H1 (cell line): Measurements from ENCODE around the gene NT5C3B.

ENCODE experiments used
- POLR2A ChIP-seq, 2 experiments: IDR thresholded peaks; 1 replicate in 1 of 2; 2 replicates in 1 of 2; pipeline ENCODE4 v1.6.1; 2011; ENCODE audit warnings: low read depth in 2 of 2, low read length in 2 of 2, mild to moderate bottlenecking in 2 of 2; ENCODE audit errors: control extremely low read depth in 1 of 2
- TF ChIP-seq, protein P1 (sequence below), 3 experiments: IDR thresholded peaks; 1 replicate in 2 of 3; 2 replicates in 1 of 3; pipeline versions ENCODE4 v1.5.1 to v1.6.1; 2011; ENCODE audit warnings: low read length in 3 of 3, mild to moderate bottlenecking in 3 of 3, inconsistent platforms in 2 of 3, low read depth in 1 of 3, moderate library complexity in 1 of 3; ENCODE audit not compliant: insufficient read depth in 1 of 3; ENCODE audit errors: control extremely low read depth in 1 of 3

DNA sequence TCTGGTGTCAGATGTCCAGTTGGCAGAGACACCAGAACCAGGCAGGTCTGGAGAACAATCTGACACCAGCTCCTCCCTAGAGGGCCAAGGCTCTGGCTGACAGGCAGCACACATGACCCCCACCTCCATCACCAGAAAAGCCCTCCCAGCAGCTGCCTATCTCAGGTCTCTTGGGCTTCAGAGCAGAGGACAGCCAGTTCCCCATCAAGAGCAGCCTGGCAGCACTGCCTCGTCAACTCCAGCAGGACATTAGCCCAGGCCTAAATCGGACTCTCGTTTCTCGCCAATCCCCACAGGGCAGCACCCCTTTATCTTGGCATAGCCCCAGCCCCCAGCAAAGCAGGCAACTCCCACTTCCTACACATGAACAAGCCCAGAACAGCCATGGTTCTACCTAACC lies 53.9 kb downstream of the NT5C3B start:
- TF ChIP-seq, protein P1, sequence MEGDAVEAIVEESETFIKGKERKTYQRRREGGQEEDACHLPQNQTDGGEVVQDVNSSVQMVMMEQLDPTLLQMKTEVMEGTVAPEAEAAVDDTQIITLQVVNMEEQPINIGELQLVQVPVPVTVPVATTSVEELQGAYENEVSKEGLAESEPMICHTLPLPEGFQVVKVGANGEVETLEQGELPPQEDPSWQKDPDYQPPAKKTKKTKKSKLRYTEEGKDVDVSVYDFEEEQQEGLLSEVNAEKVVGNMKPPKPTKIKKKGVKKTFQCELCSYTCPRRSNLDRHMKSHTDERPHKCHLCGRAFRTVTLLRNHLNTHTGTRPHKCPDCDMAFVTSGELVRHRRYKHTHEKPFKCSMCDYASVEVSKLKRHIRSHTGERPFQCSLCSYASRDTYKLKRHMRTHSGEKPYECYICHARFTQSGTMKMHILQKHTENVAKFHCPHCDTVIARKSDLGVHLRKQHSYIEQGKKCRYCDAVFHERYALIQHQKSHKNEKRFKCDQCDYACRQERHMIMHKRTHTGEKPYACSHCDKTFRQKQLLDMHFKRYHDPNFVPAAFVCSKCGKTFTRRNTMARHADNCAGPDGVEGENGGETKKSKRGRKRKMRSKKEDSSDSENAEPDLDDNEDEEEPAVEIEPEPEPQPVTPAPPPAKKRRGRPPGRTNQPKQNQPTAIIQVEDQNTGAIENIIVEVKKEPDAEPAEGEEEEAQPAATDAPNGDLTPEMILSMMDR (IDR thresholded peaks at IDR 0.05; ENCODE audit: control extremely low read depth in 1 of 3, insufficient read depth in 1 of 3, low read depth in 1 of 3, low read length in 3 of 3) = no peak
- no peak for TF ChIP-seq POLR2A (IDR thresholded peaks at IDR 0.05; ENCODE audit: control extremely low read depth in 1 of 2, low read depth in 2 of 2, low read length in 2 of 2)
